ENCODE measurements around the gene PCMTD2.
"Not testable (repeated sequence)": the region's sequence is repeated elsewhere in the genome, so short reads cannot be mapped to it uniquely, and the experiment has no call there.

DNA sequence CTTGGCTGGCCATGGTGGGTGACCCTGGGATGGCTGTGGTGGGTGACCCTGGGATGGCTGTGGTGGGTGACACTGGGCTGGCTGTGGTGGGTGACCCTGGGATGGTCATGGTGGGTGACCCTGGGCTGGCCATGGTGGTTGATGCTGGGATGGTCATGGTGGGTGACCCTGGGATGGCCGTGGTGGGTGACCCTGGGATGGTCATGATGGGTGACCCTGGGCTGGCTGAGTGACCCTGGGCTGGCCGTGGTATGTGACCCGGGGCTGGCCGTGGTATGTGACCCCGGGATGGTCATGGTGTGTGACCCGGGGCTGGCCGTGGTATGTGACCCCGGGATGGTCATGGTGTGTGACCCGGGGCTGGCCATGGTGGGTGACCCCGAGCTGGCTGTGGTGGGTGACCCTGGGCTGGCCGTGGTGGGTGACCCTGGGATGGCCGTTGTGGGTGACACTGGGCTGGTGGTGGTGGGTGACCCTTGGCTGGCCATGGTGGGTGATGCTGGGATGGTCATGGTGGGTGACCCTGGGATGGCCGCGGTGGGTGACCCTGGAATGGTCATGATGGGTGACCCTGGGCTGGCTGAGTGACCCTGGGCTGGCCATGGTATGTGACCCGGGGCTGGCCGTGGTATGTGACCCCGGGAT is 20.5 kb upstream of the PCMTD2 start:
- TF ChIP-seq, protein P1, sequence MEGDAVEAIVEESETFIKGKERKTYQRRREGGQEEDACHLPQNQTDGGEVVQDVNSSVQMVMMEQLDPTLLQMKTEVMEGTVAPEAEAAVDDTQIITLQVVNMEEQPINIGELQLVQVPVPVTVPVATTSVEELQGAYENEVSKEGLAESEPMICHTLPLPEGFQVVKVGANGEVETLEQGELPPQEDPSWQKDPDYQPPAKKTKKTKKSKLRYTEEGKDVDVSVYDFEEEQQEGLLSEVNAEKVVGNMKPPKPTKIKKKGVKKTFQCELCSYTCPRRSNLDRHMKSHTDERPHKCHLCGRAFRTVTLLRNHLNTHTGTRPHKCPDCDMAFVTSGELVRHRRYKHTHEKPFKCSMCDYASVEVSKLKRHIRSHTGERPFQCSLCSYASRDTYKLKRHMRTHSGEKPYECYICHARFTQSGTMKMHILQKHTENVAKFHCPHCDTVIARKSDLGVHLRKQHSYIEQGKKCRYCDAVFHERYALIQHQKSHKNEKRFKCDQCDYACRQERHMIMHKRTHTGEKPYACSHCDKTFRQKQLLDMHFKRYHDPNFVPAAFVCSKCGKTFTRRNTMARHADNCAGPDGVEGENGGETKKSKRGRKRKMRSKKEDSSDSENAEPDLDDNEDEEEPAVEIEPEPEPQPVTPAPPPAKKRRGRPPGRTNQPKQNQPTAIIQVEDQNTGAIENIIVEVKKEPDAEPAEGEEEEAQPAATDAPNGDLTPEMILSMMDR (IDR thresholded peaks at IDR 0.05), result not testable (repeated sequence)
- not testable (repeated sequence) for TF ChIP-seq ZFX (IDR thresholded peaks at IDR 0.05; ENCODE audit: borderline replicate concordance)
